C4-2B (cell line): ENCODE data around the gene TNFSF13B.

ENCODE experiments used
- ZFX ChIP-seq: fragments of 450-650 bp; IDR thresholded peaks from 2 replicates; pipeline ENCODE4 v1.6.1; 2017
- TF ChIP-seq, protein P1 (sequence below): fragments of 450-650 bp; conservative IDR thresholded peaks from 2 replicates; pipeline ENCODE4 v1.5.1; 2017; ENCODE audit warnings: mild to moderate bottlenecking

- TF ChIP-seq, protein P1, sequence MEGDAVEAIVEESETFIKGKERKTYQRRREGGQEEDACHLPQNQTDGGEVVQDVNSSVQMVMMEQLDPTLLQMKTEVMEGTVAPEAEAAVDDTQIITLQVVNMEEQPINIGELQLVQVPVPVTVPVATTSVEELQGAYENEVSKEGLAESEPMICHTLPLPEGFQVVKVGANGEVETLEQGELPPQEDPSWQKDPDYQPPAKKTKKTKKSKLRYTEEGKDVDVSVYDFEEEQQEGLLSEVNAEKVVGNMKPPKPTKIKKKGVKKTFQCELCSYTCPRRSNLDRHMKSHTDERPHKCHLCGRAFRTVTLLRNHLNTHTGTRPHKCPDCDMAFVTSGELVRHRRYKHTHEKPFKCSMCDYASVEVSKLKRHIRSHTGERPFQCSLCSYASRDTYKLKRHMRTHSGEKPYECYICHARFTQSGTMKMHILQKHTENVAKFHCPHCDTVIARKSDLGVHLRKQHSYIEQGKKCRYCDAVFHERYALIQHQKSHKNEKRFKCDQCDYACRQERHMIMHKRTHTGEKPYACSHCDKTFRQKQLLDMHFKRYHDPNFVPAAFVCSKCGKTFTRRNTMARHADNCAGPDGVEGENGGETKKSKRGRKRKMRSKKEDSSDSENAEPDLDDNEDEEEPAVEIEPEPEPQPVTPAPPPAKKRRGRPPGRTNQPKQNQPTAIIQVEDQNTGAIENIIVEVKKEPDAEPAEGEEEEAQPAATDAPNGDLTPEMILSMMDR: no peak
- TF ChIP-seq ZFX: no peak
These were observed 56.8 kb downstream of the TNFSF13B start for GRCh38 chr13:108326309-108326708.
